UCSD-AML1 (cell line): ENCODE data around the gene PKD1.
"Not testable (repeated sequence)": the region's sequence is repeated elsewhere in the genome, so short reads cannot be mapped to it uniquely, and the experiment has no call there.

Experiments
- DNase-seq: peaks from one replicate; lab custom pipeline; 2025; ENCODE audit not compliant: unreplicated experiment; lab: John Stamatoyannopoulos, UW

Gene PKD1

DNA sequence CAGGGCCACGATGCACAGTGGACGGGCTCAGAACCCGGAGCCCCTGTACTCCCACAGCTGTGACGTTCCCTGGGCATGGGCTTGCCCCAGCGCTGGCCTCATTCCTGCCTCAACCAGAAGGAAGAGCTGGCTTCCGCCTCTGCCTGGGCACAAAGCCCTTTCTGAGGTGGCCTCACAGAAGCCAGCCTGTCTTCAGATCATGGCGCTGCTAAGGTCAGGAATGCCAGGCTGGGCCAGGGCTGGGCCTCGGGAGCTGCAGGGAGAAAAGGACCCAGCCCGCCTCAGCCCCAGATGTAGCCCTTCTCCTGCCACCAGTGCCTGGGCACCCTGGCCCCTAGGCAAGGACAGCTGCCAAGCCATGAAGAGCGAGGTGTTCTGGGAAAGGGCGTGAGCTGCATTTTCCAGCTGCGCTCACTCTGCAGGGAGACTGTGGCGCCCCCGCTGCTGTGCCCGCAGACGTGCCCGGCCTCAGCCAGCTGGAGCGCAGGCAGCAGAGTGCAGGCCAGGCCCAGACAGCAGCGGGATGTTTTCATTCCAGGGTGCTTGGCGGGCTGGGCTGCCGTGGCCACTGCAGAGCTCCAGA, 9.4 kb downstream of the PKD1 start:
- DNase-seq: not testable (repeated sequence)

- DNase-seq: not testable (repeated sequence)
These were observed 10.1 kb downstream of the PKD1 start for GRCh38 chr16:2125609-2126008.

GRCh38 chr16:2124694-2125444, 10.8 kb downstream of the PKD1 start:
- DNase-seq: peak; percentile 59

DNA sequence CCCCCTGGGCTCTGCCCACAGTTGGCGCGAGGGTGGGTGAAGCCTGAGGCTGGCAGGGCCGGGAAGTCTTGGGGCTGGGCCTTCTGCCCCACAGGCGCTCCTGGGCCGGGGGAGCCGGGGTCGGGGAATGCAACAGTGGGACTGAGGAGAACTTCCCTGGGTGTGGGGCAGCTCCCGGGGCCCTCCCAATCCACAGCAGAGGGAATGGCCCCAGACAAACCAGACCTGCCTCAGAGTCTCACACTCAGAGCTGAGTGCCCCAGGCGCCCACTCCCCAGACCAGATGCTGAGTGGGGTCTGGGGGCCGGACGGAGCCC, 11.4 kb downstream of the PKD1 start:
- not testable (repeated sequence) for DNase-seq

- DNase-seq: not testable (repeated sequence)
These were observed 11.9 kb downstream of the PKD1 start for GRCh38 chr16:2123706-2124376.

GRCh38 chr16:2122934-2123683, 12.6 kb downstream of the PKD1 start:
- not testable (repeated sequence) for DNase-seq

DNA sequence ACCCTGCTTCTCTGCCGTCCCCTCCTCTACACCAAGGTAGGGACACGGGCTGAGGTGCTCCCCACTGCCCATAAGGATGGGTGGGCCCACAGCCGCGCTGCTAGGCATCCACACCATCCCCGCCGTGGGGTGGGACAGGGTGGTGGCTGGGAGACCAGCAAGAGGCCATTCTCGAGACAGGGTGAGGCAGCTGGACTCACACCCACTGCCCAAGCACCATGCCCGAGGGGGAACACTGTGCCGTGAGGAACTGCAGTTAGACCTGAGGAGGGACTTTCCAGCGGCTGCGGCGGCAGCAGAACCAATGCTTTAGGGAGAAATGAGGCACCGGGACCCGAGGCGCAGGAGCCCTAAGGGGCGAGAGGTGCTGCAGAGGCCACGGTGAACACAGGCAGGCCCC, 13.3 kb downstream of the PKD1 start:
- no peak for DNase-seq

DNA sequence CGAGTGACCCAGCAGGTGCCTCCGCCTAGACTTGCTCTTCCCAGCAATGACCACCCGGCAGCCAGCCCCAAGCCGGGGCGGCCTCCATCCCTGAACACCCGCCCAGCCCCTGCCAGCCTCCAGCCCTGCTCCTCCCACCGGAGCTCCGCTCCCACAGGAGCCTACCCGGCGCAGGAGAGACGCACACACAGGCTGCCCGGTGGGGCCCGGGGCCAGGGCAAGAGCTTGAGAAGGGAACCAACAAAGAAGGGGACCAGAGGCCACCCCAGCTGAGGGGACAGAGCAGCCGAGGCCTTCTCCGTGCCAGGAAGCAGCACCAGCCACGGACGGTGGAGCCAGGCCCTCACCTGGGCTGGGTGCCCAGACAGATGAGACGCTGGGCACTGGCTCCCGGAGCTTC, 13.8 kb downstream of the PKD1 start:
- no peak for DNase-seq

GRCh38 chr16:2121325-2121724, 14.4 kb downstream of the PKD1 start:
- not testable (repeated sequence) for DNase-seq

- not testable (repeated sequence) for DNase-seq
These were observed 17.6 kb downstream of the PKD1 start for GRCh38 chr16:2117960-2118722.

DNA sequence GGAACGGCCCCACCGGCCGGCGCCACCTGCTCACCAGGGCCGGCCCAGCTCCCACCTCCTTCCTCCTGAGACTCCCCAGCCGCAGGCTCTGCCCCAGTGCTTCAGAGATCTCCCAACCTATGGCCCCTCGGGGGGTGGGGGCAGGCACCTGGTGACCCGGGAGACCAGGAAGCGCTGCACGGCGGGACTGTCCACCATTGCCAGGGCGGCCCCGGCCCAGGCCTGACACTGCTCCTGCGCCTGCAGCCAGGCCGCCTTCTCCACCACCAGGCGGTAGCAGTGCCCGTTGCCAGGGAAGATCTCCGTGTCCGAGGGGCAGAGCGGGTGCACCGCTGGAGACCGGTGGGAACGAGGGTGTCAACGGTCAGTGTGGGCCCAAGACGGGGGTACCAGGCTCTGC, 18.4 kb downstream of the PKD1 start:
- DNase-seq: not testable (repeated sequence)

- not testable (repeated sequence) for DNase-seq
These were observed 19.3 kb downstream of the PKD1 start for GRCh38 chr16:2116428-2116827.

DNA sequence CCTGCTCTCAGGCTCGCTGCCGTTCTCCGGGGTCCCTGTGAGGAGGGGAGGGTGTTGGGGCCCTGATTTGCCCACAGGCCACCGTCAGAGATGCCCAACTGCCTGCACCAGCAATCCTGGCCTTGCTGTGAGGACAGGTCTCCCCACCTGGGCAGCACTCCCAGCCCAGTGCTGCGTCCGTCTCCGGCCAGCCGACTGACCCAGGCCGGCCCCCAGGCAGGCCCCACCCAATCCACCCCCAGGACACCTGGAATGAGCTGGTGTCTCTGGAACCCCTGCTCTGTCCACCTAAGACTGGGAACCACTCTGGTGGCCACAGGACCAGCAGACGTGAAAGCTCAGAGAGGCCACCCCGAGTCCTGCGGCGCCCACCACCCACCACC, 20.1 kb downstream of the PKD1 start:
- DNase-seq: no peak

GRCh38 chr16:2114885-2115590, 20.7 kb downstream of the PKD1 start:
- not testable (repeated sequence) for DNase-seq

GRCh38 chr16:2114225-2114624, 21.5 kb downstream of the PKD1 start:
- not testable (repeated sequence) for DNase-seq

GRCh38 chr16:2112539-2113106, 23.1 kb downstream of the PKD1 start:
- not testable (repeated sequence) for DNase-seq

DNA sequence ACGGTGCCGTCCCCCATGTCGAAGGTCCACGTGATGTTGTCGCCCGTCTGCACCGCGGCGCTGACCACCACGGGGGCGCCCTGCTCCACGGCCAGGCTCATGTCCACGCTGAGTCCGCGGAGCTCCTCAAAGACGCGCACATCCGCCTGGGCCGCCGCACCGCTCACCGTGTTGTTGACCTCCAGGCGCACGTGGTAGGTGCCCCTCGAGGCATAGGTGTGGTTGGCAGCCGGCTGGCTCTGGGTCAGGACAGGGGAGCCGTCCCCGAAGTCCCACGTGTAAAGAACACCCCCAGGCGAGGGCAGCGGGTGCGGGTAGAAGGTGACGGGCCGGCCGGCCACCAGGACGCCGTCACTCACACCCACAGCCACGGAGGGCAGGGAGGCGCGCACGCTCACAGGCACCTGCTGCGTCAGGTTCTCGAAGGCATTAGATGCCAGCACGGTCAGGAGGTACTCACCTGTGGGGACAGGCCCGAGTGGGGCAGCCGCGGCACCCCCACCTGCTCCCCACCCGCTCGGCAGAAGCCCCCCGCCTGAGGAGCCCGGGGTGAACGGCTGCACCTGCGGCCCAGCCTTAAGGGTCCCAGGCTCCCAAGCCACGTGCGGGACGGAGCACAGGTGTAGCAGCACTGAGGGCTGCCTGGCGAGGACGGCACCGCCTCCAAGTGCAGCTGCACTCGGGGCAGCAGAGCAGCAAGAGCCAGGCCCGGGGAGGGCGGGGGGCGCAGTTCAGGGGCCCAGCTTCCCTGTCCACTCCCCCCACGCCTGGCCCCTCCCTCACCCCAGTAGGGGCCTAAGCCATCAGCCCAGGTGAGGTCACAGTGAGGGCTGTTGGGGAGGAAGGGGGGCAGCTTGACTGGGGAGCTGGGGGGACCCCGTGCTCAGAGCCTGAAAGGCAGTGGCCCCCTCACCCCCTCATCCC, 24.0 kb downstream of the PKD1 start:
- DNase-seq: not testable (repeated sequence)

- DNase-seq: not testable (repeated sequence)
These were observed 24.7 kb downstream of the PKD1 start for GRCh38 chr16:2111009-2111353.
